ENCODE results near the gene PRR20A. TPM values are rescaled to one million over a fixed set of nuclear protein-coding genes. Genes with fewer than 3 reads are reported as not detected.
"Not testable (repeated sequence)": the region's sequence is repeated elsewhere in the genome, so short reads cannot be mapped to it uniquely, and the experiment has no call there.

PRR20A gene
- total RNA-seq, 1 experiment from 2014 or later: not detected

DNA sequence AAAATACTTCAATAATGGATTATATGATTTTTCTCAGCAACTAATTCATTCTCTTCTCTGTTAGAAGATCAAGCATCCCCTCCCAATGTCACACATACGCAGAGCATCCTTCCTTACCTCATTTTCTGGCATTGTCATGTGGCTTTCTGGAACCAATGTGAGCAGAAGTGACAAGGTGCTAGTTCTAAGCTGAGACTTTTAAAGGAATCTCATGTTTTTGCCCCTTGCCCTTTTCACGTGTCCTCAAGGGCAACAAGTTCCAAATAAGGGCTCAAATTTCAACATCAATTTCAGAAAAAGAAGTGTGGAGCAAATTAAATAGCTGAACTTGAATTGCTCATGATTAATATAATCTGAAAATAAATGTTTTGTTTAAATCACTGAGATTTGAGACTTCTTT lies 4.6 kb upstream of the PRR20A start:
- no peak overlapping the region for H3K4me2 ChIP-seq
- no peak for DNase-seq
- H3K9me2 ChIP-seq (ENCODE audit: insufficient read depth): no peaks in the 10 kb centered on the region; the same call in 1 of the 2 replicates
- H3K27ac ChIP-seq: no peak overlapping the region
- H3K9me3 ChIP-seq (ENCODE audit: insufficient read depth, low read depth): no peaks in the 10 kb centered on the region
- CTCF ChIA-PET: no interaction called here
- TF ChIP-seq EZH2 (IDR thresholded peaks at IDR 0.05; ENCODE audit: low read depth): no peak
- TF ChIP-seq, protein P1, sequence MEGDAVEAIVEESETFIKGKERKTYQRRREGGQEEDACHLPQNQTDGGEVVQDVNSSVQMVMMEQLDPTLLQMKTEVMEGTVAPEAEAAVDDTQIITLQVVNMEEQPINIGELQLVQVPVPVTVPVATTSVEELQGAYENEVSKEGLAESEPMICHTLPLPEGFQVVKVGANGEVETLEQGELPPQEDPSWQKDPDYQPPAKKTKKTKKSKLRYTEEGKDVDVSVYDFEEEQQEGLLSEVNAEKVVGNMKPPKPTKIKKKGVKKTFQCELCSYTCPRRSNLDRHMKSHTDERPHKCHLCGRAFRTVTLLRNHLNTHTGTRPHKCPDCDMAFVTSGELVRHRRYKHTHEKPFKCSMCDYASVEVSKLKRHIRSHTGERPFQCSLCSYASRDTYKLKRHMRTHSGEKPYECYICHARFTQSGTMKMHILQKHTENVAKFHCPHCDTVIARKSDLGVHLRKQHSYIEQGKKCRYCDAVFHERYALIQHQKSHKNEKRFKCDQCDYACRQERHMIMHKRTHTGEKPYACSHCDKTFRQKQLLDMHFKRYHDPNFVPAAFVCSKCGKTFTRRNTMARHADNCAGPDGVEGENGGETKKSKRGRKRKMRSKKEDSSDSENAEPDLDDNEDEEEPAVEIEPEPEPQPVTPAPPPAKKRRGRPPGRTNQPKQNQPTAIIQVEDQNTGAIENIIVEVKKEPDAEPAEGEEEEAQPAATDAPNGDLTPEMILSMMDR (conservative IDR thresholded peaks at IDR 0.05): no peak
- H3K36me3 ChIP-seq (ENCODE audit: low read depth): no peaks in the 10 kb centered on the region
- no peak overlapping the region for H3K4me3 ChIP-seq
- BruUV-seq (replicated peaks): no TSS peak
- H3K27me3 ChIP-seq (ENCODE audit: insufficient read depth, low read depth): no peaks in the 10 kb centered on the region
- no peak overlapping the region for H2AFZ ChIP-seq
- no peaks in the 10 kb centered on the region for H3K4me1 ChIP-seq (replicated peaks; ENCODE audit: insufficient read depth)
- POLR2A ChIA-PET (ENCODE audit: unreplicated experiment): no interaction called here
- no peaks in the 10 kb centered on the region for H4K20me1 ChIP-seq (ENCODE audit: insufficient read depth)
- intact Hi-C loops (cut with micrococcal nuclease; ENCODE audit: unreplicated experiment): no loop called here
- H3F3A ChIP-seq (ENCODE audit: insufficient read depth, low read depth): no peaks in the 10 kb centered on the region
- no peaks in the 10 kb centered on the region for H3K79me2 ChIP-seq (ENCODE audit: low read depth)

DNA sequence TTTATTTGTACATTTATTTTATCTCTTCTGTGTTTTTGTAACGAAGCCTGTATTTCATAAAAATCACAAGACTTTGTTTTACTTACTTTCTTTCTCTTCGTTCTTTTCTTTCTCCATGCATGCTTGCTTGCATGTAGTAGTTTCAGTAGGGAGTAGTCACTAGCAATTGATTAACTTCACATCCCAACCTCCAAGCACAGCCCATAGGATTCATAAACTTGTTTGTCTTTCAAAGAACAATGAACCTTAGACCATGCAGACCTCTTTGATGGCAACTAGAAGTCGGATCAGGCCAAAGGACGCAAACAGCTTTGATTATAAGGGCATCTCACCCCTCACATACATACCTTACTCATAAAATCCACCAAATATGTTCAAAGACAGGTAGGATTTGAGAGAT lies 3.1 kb upstream of the PRR20A start:
- no peak for DNase-seq
- H3K4me2 ChIP-seq: no peak overlapping the region
- intact Hi-C loops (cut with micrococcal nuclease; ENCODE audit: unreplicated experiment): no loop called here
- no peaks in the 10 kb centered on the region for H4K20me1 ChIP-seq (ENCODE audit: insufficient read depth)
- no TSS peak for BruUV-seq (replicated peaks)
- no peaks in the 10 kb centered on the region for H3F3A ChIP-seq (ENCODE audit: insufficient read depth, low read depth)
- no peaks in the 10 kb centered on the region for H3K36me3 ChIP-seq (ENCODE audit: low read depth)
- H3K27ac ChIP-seq: no peak overlapping the region
- no peak overlapping the region for H2AFZ ChIP-seq
- ChIA-PET POLR2A (ENCODE audit: unreplicated experiment) (no interaction called here), CTCF (no interaction called here)
- no peaks in the 10 kb centered on the region for H3K27me3 ChIP-seq (ENCODE audit: insufficient read depth, low read depth)
- no peaks in the 10 kb centered on the region for H3K9me2 ChIP-seq (ENCODE audit: insufficient read depth)
- H3K79me2 ChIP-seq (ENCODE audit: low read depth): no peaks in the 10 kb centered on the region
- no peak overlapping the region for H3K4me3 ChIP-seq
- TF ChIP-seq, protein P1 (conservative IDR thresholded peaks at IDR 0.05): no peak
- no peak for TF ChIP-seq EZH2 (IDR thresholded peaks at IDR 0.05; ENCODE audit: low read depth)
- H3K9me3 ChIP-seq (ENCODE audit: insufficient read depth, low read depth): no peaks in the 10 kb centered on the region
- no peaks in the 10 kb centered on the region for H3K4me1 ChIP-seq (replicated peaks; ENCODE audit: insufficient read depth)

DNA sequence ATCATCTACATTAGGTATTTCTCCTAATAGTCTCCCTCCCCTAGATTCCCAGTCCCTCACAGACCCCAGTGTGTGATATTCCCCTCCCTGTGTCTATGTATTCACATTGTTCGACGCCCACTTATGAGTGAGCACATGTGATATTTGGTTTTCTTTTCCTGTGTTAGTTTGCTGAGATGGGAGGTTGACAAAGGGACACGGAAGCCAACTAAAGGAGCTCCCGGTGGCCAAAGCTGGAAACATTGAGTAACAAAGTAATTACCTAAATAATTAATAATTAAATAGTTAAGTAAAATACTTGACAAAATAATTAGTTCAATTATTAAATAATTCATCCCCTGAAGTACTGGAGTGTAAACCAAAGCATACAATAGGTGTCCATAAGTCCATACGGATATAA lies 1.7 kb upstream of the PRR20A start:
- Histone ChIP-seq H4K20me1 (ENCODE audit: insufficient read depth) (no peaks in the 10 kb centered on the region), H3K4me3 (no peak overlapping the region), H3K9me3 (ENCODE audit: insufficient read depth, low read depth) (no peaks in the 10 kb centered on the region), H3K27ac (no peak overlapping the region), H2AFZ (no peak overlapping the region), H3K9me2 (ENCODE audit: insufficient read depth) (no peaks in the 10 kb centered on the region), H3F3A (ENCODE audit: insufficient read depth, low read depth) (no peaks in the 10 kb centered on the region), H3K79me2 (ENCODE audit: low read depth) (no peaks in the 10 kb centered on the region), H3K4me2 (no peak overlapping the region), H3K27me3 (ENCODE audit: insufficient read depth, low read depth) (no peaks in the 10 kb centered on the region), H3K36me3 (ENCODE audit: low read depth) (no peaks in the 10 kb centered on the region), H3K4me1 (replicated peaks; ENCODE audit: insufficient read depth) (no peaks in the 10 kb centered on the region)
- POLR2A ChIA-PET (ENCODE audit: unreplicated experiment): no interaction called here
- DNase-seq: no peak
- CTCF ChIA-PET: no interaction called here
- no TSS peak for BruUV-seq (replicated peaks)
- TF ChIP-seq, protein P1 (conservative IDR thresholded peaks at IDR 0.05): no peak
- no peak for TF ChIP-seq EZH2 (IDR thresholded peaks at IDR 0.05; ENCODE audit: low read depth)
- intact Hi-C loops (cut with micrococcal nuclease; ENCODE audit: unreplicated experiment): no loop called here

DNA sequence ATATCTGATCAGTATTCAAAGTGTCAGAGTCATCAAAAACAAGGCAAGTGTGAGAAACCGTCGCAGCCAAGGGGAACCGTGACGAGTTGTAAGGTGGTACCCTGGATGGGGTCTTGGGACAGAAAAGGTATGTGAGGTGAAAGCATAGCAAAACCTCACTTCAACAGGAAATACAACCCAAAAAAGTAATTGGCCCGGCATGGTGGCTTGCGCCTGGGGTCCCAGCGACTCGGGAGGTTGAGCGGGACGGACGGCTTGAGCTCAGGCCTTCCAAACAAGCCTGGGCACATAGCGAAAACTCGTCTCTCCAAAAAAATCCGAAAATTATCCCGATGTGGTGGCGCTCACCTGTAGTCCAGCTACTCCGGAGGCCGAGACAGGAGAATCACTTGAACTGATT lies 937 bp upstream of the PRR20A start:
- H3K79me2 ChIP-seq (ENCODE audit: low read depth); H4K20me1 ChIP-seq (ENCODE audit: insufficient read depth); H3K27me3 ChIP-seq (ENCODE audit: insufficient read depth, low read depth); H3F3A ChIP-seq (ENCODE audit: insufficient read depth, low read depth); H3K4me3 ChIP-seq; intact Hi-C loops (cut with micrococcal nuclease; ENCODE audit: unreplicated experiment); CTCF ChIA-PET; BruUV-seq (replicated peaks); POLR2A ChIA-PET (ENCODE audit: unreplicated experiment); DNase-seq; H3K36me3 ChIP-seq (ENCODE audit: low read depth); H3K4me2 ChIP-seq; H2AFZ ChIP-seq; H3K9me2 ChIP-seq (ENCODE audit: insufficient read depth); H3K4me1 ChIP-seq (replicated peaks; ENCODE audit: insufficient read depth); H3K27ac ChIP-seq; H3K9me3 ChIP-seq (ENCODE audit: insufficient read depth, low read depth): not testable (repeated sequence)

DNA sequence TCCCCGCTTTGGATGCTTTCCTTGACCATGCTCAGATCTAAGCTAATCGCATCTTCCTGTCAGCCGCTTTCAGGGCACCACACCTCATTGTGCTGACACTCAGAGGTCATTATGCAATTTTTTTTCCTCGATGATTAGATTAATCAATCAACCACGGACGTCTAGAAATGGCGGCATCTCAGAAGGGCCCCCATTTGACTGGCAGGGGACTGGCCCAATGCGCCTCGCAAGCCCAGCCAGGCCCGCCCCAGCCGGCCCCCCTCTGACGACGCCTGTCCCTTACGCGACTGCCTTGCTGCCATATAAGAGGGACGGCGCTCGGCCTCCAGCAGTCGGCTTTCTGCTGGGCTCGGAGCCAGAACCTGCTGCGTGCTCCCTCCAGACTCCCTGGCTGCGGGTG lies 6.5 kb downstream of the PRR20A start, which contains the start of gene PRR20B:
PRR20B (plus strand) TSS at position 301 of the 400 bp plus-strand sequence. CDS start 387 bp downstream, outside the sequence.
- H3K4me1 ChIP-seq (replicated peaks; ENCODE audit: insufficient read depth); H3F3A ChIP-seq (ENCODE audit: insufficient read depth, low read depth); H3K27me3 ChIP-seq (ENCODE audit: insufficient read depth, low read depth); intact Hi-C loops (cut with micrococcal nuclease; ENCODE audit: unreplicated experiment); H3K4me3 ChIP-seq; CTCF ChIA-PET; H3K27ac ChIP-seq; H3K79me2 ChIP-seq (ENCODE audit: low read depth); POLR2A ChIA-PET (ENCODE audit: unreplicated experiment); H4K20me1 ChIP-seq (ENCODE audit: insufficient read depth); H3K4me2 ChIP-seq; H2AFZ ChIP-seq; DNase-seq; H3K36me3 ChIP-seq (ENCODE audit: low read depth); H3K9me2 ChIP-seq (ENCODE audit: insufficient read depth); BruUV-seq (replicated peaks); H3K9me3 ChIP-seq (ENCODE audit: insufficient read depth, low read depth): not testable (repeated sequence)

All from PC-9 (cell line).